Measurements from ENCODE around the gene BLOC1S6. TPM values are rescaled to one million over a fixed set of nuclear protein-coding genes. Genes with fewer than 3 reads are reported as not detected.

BLOC1S6 gene
- total RNA-seq, 4 donors from 2014 or later: 35.6 to 70.8 (median 52.5) TPM

- TF ChIP-seq POLR2A (IDR thresholded peaks at IDR 0.05) (no peak), CTCF (IDR thresholded peaks at IDR 0.05) (no peak), EP300 (IDR thresholded peaks at IDR 0.05) (no peak)
- DNase-seq (ENCODE audit: low spot score in 2 of 2): no peak
- H3K36me3 ChIP-seq: peaks cover 0 to 2% (median 0%) of the 10 kb centered on the region in 3 donors
- WGBS, 2 donors: 1 to 2% methylated on average over 4 of the region's 4 CpGs
- H3K4me3 ChIP-seq: peak overlapping the region; percentile 68 to 91 (median 77)
- no peaks in the 10 kb centered on the region for H3K9me3 ChIP-seq
- H3K27me3 ChIP-seq: no peaks in the 10 kb centered on the region
- H3K4me1 ChIP-seq: peaks cover 0 to 67% (median 20%) of the 10 kb centered on the region in 4 donors
- peak overlapping the region; percentile 93 to 100 (median 97) for H3K27ac ChIP-seq
Measured at GRCh38 chr15:45587863-45588170, 638 bp downstream of the BLOC1S6 start.

GRCh38 chr15:45588219-45588875 lies 1.2 kb downstream of the BLOC1S6 start:
- H3K9me3 ChIP-seq: no peaks in the 10 kb centered on the region
- peaks cover 0 to 68% (median 20%) of the 10 kb centered on the region in 4 donors for H3K4me1 ChIP-seq
- H3K27ac ChIP-seq: peak overlapping the region; percentile 93 to 100 (median 97)
- 28 to 33% methylated on average over 6 of the region's 6 CpGs for WGBS, 2 donors
- DNase-seq (ENCODE audit: low spot score in 2 of 2): no peak
- H3K36me3 ChIP-seq: peaks cover 0 to 7% (median 0%) of the 10 kb centered on the region in 3 donors
- no peak for TF ChIP-seq EP300 (IDR thresholded peaks at IDR 0.05)
- no peak for TF ChIP-seq CTCF (IDR thresholded peaks at IDR 0.05)
- no peak for TF ChIP-seq POLR2A (IDR thresholded peaks at IDR 0.05)
- H3K4me3 ChIP-seq: peak overlapping the region; percentile 68 to 91 (median 77)
- H3K27me3 ChIP-seq: no peaks in the 10 kb centered on the region

- Histone ChIP-seq H3K9me3 (no peaks in the 10 kb centered on the region), H3K4me3 (peak overlapping the region in 1 of 4 donors; percentile 91), H3K4me1 (peaks cover 0 to 68% (median 20%) of the 10 kb centered on the region in 4 donors), H3K27ac (peak overlapping the region in 2 of 4 donors; percentile 23 to 93), H3K36me3 (peaks cover 0 to 9% (median 0%) of the 10 kb centered on the region in 3 donors), H3K27me3 (no peaks in the 10 kb centered on the region)
- WGBS, 2 donors: 58 to 59% methylated on average over 5 of the region's 5 CpGs
- DNase-seq (ENCODE audit: low spot score in 2 of 2): no peak
- no peak for TF ChIP-seq EP300 (IDR thresholded peaks at IDR 0.05)
- TF ChIP-seq CTCF (IDR thresholded peaks at IDR 0.05): no peak
- TF ChIP-seq POLR2A (IDR thresholded peaks at IDR 0.05): no peak
Measured at GRCh38 chr15:45589256-45589655, 2.1 kb downstream of the BLOC1S6 start.

- Histone ChIP-seq H3K27ac (no peak overlapping the region), H3K4me1 (peaks cover 0 to 34% (median 7%) of the 10 kb centered on the region in 4 donors), H3K4me3 (no peak overlapping the region), H3K36me3 (peaks cover 0 to 44% (median 0%) of the 10 kb centered on the region in 3 donors), H3K27me3 (no peaks in the 10 kb centered on the region), H3K9me3 (no peaks in the 10 kb centered on the region)
- no peak for DNase-seq (ENCODE audit: low spot score in 2 of 2)
- WGBS, 2 donors: 77 to 89% methylated on average over 2 of the region's 2 CpGs
- TF ChIP-seq CTCF (IDR thresholded peaks at IDR 0.05) (no peak), EP300 (IDR thresholded peaks at IDR 0.05) (no peak), POLR2A (IDR thresholded peaks at IDR 0.05) (no peak)
Measured at GRCh38 chr15:45594319-45594718, 7.1 kb downstream of the BLOC1S6 start.

GRCh38 chr15:45594835-45595530 lies 7.8 kb downstream of the BLOC1S6 start:
- WGBS, 2 donors: 87 to 89% methylated on average over 2 of the region's 2 CpGs
- Histone ChIP-seq H3K4me3 (no peak overlapping the region), H3K9me3 (no peaks in the 10 kb centered on the region), H3K36me3 (peaks cover 0 to 44% (median 0%) of the 10 kb centered on the region in 3 donors), H3K27me3 (no peaks in the 10 kb centered on the region), H3K27ac (no peak overlapping the region), H3K4me1 (peaks cover 0 to 27% (median 3%) of the 10 kb centered on the region in 4 donors)
- DNase-seq (ENCODE audit: low spot score in 2 of 2): no peak
- no peak for TF ChIP-seq EP300 (IDR thresholded peaks at IDR 0.05)
- no peak for TF ChIP-seq CTCF (IDR thresholded peaks at IDR 0.05)
- no peak for TF ChIP-seq POLR2A (IDR thresholded peaks at IDR 0.05)
